Right ventricle myocardium superior (tissue), 1 donor: Measurements from ENCODE around the gene MYO18B. TPM values are rescaled to one million over a fixed set of nuclear protein-coding genes. Genes with fewer than 3 reads are reported as not detected.
A peak's percentile ranks its signal among the peaks of the same experiment; 100 is the strongest.

Experiments used
- ATAC-seq: fragments of 200-7000 bp; cut with Tn5 transposase; one replicate; pipeline ENCODE4 v1.9.1; 2020; ENCODE audit warnings: mild to moderate bottlenecking; ENCODE audit not compliant: poor library complexity
- DNase-seq: peaks from one replicate; pipeline ENCODE4 v3.0.0-alpha.2; 2020
- intact Hi-C: fragments of 100-400 bp; cut with DNase I; formaldehyde crosslinking; loops from one replicate; pipeline ENCODE4 v1.11.2; 2022
- total RNA-seq: library from RNA; stranded (reverse); fragmentation: NEBNext Ultra II Directional; extraction: Animal tissue kit (Norgen Biotek cat#: 25700); gene quantifications from one replicate; pipeline ENCODE4 v1.2.1, GENCODE V29; 2021
- donor health status: DM: no; HTN: yes; CAD: no; lungs with severe emphysema.

MYO18B gene
- total RNA-seq, 1 donor from 2014 or later = 114 TPM

DNA sequence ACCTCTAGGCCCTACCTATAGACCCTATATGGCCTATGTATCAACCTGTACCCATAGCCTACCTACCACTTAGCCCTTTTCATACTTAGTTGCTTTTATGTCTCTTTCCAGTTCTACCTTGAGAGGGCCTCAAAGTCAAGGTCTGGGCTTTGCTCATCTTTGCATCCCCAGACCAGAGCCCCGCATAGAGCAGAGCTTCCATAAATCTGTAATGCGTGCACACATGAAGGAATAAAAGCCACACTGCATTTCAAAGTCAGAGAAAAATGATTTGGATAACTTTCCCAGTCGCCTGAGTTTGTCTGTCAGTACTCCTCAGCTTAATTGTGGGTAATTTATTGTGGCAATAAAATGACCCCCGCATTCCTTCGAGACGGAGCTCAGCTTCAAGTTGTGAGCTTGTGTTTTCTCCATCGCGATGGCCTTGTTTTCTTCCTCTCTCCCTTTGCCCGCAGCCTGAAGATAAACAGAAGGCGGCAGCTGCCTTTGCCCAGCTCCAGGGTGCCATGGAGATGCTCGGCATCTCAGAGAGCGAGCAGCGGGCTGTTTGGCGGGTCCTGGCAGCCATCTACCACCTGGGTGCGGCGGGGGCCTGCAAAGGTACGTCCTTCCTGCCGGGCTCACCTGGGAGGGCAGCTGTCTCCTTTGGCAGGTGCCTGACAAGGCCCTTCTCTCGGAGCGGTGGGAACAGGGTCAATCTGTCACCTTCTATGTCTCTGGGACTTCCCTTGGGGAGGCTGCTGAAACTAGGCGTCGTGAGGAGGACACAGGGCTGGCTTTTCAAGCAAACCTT, 55.7 kb downstream of the MYO18B start:
- intact Hi-C loops = no loop called here

DNA sequence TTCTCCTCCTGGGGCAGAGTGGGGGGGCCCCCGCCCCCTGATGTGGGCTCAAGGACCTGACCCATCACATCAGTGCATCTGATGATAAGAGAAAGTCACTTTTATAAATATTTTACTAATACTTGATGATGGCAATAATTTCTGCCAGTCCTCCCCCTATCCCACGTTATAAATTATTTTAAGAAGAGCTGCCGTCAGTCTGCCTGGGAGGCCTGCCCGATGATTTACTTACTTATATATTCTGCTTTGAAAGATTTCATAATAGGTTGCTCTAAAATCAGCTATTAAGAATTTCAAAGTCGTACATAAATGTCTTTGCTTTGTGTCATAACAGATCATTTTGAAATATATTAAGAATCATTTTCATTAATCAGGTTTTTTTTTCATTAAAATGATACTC, 58.8 kb downstream of the MYO18B start:
- intact Hi-C loops = no loop called here
- DNase-seq = no peak
- ATAC-seq = no peak

More for the DNA sequence above, 55.7 kb downstream of the MYO18B start:
- ATAC-seq (no peak), DNase-seq (no peak)

DNA sequence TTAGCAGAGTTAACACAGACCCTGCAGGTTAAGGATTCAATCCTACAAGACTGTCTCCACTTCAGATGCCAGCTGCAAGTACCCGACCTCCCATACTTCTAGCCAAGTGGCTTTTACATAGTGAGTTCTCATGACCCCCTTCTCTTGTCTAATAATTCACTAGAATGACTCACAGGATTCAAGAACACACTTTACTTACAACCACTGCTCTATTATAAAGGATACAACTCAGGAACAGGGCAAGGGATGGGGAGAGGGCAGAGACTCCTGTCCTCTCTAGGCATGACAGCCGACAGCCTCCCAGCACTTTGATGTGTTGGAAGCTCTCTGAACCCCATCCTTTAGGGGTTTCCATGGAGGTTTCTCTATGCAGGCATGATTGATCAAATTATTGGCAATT, 60.0 kb downstream of the MYO18B start:
- intact Hi-C loops = no loop called here
- ATAC-seq (no peak), DNase-seq (no peak)

DNA sequence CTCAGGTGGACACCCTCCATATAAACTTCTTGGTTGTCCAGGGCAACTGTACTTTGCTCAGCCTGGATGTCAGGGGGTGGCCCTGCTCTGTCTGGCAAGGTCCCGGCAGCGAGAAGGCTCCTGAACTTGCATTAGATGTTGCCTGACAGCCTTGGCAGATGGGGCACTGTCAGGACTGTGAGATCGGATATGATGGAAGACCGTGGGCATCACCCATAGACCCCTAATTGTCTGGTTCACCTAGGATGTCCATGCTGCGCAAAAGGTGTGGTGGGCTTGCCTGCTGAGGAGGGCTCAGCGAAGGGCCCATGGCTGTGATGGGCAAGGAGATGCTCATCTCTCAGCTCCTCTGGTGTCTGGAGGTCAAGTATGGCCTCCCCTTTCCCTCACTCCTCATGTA, 62.7 kb downstream of the MYO18B start:
- intact Hi-C loops = no loop called here
- DNase-seq = no peak
- ATAC-seq = no peak

DNA sequence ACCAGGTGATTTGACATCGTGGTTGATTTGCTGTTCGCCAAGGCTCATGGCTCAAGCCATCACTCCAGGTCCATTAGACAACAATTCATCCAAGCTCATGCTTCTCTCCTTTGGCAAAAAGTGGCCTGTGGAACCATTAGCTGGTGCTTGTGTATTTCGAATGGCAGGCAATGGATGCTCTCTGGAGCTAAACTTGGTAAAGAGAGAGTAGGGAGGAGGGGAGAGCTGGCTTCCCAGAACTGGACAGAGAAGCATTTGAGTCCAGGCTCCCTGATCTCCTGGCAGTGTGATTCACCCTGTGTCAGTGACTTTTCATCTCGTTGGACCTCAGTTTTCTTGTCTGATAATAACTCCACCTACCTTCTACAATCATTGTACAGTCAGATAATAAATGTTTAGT, 64.6 kb downstream of the MYO18B start:
- no peak for DNase-seq
- intact Hi-C loops = no loop called here
- no peak for ATAC-seq

GRCh38 chr22:25814685-25815084, 72.7 kb downstream of the MYO18B start:
- intact Hi-C loops = no loop called here
- DNase-seq (no peak), ATAC-seq (no peak)

DNA sequence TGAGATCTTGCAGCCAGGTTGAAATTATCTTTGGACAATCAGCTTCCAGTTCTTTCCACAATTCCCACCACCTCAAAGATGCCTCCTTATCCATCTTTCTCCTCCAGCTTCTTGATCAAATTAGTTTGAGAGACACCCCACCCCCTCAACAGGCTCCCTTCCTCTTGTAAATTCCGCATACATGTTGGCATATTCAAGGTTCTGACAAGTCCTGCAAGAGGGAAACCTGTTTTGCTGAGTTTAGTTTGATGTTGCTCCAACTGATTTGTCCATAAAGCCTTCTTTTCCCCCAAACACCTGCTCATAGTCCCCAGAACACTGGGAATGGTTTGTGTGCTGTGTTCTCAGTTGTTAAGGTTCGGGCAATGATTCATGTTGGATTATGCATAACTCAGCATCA, 73.6 kb downstream of the MYO18B start:
- intact Hi-C loops = no loop called here
- DNase-seq (no peak), ATAC-seq (no peak)

DNA sequence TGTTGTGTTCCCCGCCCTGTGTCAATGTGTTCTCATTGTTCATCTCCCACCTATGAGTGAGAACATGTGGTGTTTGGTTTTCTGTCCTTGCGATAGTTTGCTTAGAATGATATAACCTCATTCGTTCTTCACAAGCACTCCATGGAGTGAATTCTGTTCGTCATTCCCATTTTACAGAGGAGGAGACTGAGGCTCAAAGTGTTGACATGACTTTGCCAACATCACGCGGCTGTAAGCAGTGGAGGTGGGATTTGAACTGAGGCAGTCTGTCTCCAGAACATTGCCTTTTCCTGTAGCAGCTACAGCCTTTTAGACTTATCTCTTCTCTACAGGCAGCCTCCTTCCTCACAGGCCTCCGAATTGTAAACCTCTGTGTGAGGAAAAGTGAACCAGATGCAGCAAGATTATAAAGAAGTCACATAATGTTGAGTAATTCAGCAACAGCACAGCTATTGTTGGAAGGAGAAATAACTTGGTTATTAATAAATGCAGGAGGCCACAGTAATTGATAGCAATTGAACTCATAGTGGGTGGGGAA, 74.6 kb downstream of the MYO18B start:
- ATAC-seq (no peak), DNase-seq (no peak)
- intact Hi-C loops = no loop called here

GRCh38 chr22:25817092-25817943, 75.3 kb downstream of the MYO18B start:
- no peak for DNase-seq
- intact Hi-C loops = no loop called here
- ATAC-seq = no peak

DNA sequence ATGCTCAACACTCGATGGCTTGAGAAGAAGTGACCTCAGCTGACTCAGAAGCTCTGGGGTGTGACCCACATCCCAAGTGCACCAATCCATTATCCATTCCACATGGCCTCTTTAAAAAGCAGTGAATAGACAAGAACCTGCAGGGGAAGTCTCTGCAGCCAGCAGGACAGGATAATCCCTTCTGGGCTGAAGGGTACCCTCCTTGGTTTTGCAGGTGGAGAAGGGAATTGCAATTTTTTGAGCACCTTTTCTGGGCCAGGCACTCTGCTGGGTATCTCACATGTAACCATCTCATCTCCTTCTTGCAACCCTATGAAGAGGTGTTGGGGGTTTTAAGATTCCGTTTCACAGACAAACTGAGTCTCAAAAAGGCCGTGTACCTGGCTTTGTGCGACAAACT, 76.6 kb downstream of the MYO18B start:
- intact Hi-C loops = no loop called here
- ATAC-seq (no peak), DNase-seq (no peak)

GRCh38 chr22:25822344-25822743, 80.4 kb downstream of the MYO18B start:
- ATAC-seq (no peak), DNase-seq (no peak)
- intact Hi-C loops = no loop called here

DNA sequence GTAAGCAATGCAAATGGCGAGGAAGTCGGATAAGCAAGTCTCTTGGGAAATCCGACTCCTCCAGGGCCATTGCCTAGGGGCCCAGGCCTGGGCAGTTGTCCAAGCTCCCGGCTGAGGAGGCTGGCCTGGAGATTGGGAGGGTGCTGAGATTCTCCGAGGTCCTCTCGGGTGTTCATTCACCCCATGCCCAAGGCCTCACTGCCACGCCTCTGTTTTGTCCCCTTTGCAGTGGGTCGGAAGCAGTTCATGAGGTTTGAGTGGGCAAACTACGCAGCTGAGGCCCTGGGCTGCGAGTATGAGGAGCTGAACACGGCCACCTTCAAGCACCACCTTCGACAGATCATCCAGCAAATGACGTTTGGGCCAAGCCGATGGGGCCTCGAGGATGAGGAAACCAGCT, 81.3 kb downstream of the MYO18B start:
- DNase-seq = no peak
- intact Hi-C loops = no loop called here
- no peak for ATAC-seq

- no peak for DNase-seq
- intact Hi-C loops = no loop called here
- no peak for ATAC-seq
These were observed 82.9 kb downstream of the MYO18B start for GRCh38 chr22:25824828-25825423.

GRCh38 chr22:25827415-25827814, 85.4 kb downstream of the MYO18B start:
- ATAC-seq = no peak
- intact Hi-C loops = no loop called here
- no peak for DNase-seq

GRCh38 chr22:25828422-25828821, 86.4 kb downstream of the MYO18B start:
- no peak for DNase-seq
- intact Hi-C loops = no loop called here
- ATAC-seq = no peak

- no peak for ATAC-seq
- intact Hi-C loops = no loop called here
These were observed 87.2 kb downstream of the MYO18B start for GRCh38 chr22:25829237-25829636.

DNA sequence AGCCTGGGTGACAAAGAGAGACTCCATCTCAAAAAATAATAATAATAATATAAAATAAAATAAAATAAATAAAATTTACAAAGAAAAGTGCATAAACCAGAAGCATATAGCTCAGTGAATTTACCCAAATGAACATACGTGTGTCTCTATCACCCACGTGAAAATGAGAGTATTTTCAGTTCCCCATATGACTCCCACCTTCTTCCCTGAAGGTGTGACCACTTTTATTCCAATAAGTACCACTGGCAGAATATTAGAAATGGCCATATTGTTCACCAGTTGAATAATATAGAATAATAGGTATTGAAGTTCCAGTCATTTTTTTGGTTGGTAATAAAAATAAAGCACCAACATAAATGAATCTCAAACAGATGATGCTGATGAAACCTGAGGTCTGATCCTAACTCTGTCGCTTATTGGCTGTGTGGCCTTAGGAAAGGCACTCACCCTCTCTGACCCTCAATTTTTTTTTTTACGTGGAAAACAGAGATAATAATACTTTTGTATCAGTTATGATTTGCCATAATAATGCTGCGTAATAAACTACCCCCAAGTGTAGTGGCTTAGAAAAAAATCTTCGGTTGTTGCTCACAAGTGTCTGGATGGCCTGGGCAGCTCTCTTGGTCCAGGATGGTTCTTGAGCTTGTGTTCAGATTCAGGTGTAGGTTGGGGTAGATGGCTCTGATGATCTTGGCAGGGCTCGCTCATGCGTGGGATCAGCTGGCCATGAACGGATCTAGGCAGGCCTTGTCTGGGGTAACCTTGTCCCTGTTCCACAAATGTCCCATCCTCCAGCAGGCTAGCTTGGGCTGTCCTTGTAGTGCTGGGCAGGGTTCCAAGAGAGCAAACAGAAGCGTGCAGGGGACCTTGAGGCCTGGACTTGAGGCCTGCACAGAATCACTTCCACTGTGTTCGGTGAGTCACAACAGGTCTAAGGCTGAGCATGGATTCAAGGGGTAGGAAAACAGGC, 88.1 kb downstream of the MYO18B start:
- DNase-seq (no peak), ATAC-seq (peak; percentile 49)
- intact Hi-C loops = no loop called here

More at GRCh38 chr22:25829237-25829636, 87.2 kb downstream of the MYO18B start:
- DNase-seq = no peak

DNA sequence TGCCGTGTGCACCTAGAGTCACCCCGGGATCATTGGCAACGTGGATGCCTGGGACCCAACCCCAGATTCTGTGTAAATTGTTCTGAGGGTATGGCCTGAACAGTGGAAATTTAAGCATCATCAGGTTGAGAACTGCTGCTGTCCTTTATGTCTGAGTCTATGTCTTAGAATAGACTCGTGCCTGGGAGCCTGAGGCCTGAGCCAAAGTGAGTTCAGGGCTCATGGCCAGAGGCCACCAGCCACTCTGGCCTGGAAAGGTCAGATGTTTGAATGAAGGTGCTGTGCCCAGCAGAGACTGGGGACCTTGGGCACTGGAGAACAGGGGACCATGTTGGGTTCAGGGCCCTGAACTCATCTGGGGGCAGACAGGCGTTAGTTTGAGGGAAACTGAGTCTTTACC, 91.1 kb downstream of the MYO18B start:
- ATAC-seq = peak; percentile 68
- intact Hi-C loops = no loop called here
- DNase-seq = no peak
